GM19351 (cell line): Measurements from ENCODE around the gene WNT2.
A peak's percentile ranks its signal among the peaks of the same experiment; 100 is the strongest.

Experiments used
- ATAC-seq: cut with Tn5 transposase; IDR thresholded peaks from one replicate; pipeline ENCODE4 v1.9.1; 2021; ENCODE audit warnings: mild to moderate bottlenecking, moderate library complexity; ENCODE audit not compliant: unreplicated experiment

The WNT2 gene

GRCh38 chr7:117322741-117323304 lies at the start of gene WNT2:
Gene WNT2 (minus strand): TSS chr7:117323058. CDS start chr7:117322989, 69 bp downstream.
- no peak for ATAC-seq

GRCh38 chr7:117372073-117372472 lies 49.2 kb upstream of the WNT2 start:
- no peak for ATAC-seq

DNA sequence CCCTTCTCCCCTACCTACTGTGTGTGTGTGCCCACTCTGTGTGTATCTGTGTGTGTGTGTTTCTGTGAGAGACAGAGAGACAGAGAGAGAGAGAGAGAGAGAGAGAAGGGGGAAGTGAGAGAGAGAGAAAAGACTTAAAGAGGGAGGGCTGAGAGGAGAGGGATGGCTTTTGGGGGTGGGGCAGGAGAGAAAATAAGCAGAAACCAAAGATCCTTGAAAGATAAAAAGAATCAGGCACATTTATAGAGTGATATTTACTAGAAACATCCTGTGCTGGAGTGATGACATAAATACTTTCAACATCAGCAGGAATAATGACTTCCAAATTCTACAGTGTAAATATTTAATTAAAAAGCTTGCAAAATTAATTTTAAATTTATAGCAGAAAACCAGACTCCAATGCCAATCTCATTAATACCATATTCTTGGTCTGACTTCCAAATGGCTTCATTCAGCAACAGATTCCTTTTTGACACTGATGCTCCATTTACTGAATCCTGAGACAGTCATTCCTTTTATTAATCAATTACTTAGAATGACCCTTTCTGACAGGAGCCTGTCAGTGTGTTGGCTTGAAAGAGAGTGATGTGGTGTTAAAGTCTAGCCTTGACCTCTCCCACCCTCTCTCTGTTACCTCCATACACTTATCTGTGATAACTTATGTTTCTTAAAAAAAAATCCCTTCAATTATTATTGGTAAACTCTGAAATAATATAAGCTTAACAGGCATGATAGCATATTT lies 41.7 kb upstream of the WNT2 start:
- ATAC-seq, result no peak

DNA sequence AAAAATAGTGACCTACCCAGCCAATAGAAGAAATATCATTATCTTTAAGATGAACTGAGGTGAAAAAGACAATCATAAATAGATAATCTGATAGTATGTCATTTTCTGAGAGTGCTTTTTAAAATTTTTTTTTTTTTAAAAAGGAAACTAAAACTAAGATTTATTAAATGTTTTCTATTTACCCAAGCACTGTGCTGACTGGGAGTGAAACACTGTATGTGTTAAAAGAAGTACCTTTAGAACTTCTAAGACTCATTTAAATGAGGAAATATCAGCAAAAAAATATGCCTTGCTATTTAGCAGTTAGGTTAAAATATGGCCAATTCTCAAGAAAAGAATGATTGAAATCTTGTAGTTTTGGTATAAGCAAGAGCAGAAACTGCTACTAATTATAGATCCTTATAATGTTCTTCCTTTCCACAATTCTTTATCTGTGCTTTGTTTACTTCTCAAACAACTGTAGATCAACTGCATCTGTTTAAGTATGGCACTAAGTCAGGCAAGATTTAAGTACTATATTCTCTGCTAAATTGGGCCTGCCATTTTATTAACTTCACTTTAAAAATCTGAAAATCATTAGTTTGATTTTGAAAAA lies 39.5 kb upstream of the WNT2 start:
- no peak for ATAC-seq

GRCh38 chr7:117350027-117350426 lies 27.2 kb upstream of the WNT2 start:
- no peak for ATAC-seq

- ATAC-seq, result no peak
These were observed 26.7 kb upstream of the WNT2 start for GRCh38 chr7:117349570-117349969.

GRCh38 chr7:117347962-117348672 lies 25.3 kb upstream of the WNT2 start:
- peak; percentile 83 for ATAC-seq

GRCh38 chr7:117347480-117347879 lies 24.6 kb upstream of the WNT2 start:
- peak; percentile 30 for ATAC-seq

DNA sequence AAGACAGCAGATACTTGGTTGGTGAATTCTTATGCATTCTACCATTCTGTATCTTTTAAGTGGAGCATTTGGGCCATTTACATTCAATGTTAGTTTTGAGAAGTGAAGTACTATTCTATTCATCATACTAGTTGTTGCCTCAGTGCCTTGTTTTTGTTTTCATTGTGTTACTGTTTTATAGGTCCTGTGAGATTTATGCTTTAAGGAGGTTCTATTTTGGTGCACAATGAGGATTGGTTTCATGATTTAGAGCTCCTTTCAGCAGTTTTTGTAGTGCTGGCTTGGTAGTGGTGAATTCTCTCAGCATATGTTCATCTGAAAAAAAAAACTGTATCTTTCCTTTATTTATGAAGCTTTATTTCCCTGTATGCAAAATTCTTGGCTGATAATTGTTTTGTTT lies 23.3 kb upstream of the WNT2 start:
- no peak for ATAC-seq

DNA sequence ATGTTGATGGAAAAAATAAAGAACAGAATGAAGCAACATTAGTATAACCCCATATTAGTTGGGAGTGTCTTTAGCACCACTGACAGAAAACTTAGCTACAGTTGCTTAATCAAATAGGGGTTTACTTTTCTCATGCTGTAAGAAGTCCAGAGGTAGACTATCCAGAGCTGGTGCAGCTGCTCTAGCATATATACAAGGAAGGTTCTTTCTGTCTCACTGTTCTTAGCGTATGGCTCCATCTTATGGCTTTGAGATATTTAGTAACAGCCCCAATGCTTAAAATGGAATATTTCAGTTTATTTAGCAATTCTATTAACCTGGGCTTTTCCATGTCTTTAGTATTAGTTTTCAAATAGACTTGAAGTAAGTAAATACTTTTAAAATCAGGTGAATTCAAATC lies 15.2 kb upstream of the WNT2 start:
- ATAC-seq, result no peak

DNA sequence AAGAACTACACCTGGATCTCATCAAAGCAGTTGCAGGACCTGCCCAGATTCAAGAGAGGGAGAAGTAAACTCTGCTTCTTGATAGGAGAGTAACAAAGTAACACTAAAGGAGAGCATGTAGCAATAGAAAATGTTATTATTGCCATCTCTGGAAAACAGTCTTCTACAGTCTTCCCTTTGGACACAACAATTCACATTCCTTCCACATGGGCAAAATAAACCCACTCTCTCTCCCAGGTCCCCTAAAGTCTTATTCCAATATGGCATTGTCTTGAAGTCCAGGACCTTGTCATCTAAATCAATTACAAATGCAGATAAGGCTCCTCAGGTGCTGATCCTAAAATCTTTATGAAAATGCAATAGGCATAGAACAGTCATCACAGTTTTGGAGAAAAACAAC lies 10.3 kb upstream of the WNT2 start:
- ATAC-seq, result no peak

DNA sequence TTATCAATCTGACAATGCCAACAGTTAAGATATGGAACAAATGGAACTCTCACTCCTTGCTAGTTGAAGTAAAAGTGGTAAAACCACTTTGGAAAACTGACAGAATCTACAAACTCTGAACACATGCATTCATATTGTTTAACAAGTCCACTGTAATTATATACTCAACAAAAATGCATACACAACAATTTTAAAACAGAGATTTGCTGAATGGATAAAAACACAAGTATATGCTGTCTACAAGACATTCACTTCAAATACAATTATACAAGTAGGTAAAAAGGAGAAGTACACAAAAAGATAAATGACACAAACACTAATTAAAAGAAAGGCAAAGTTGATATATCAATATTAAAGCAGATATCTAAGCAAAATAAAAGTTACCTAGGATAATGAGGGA lies 9.2 kb upstream of the WNT2 start:
- no peak for ATAC-seq

GRCh38 chr7:117325836-117326235 lies 3.0 kb upstream of the WNT2 start:
- ATAC-seq, result no peak

DNA sequence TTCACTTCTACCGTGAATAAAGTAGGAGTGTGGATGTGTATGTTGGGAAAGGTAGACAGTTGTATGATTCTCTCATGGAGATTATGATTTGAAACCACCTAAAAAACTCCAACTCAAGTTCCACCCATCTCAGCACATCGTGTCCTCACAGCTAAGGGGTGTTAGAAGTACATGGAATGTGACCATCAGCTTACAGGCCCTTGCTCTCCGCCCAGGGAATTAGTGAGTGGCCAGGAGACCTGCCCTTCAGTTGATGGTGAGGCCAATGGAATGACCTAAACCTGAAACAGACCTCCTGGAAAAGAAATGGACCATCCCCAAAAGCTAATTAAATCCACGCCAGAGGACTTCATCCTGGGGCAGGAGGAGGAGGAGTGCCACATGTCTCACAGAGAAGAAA lies 2.1 kb upstream of the WNT2 start:
- ATAC-seq, result no peak

DNA sequence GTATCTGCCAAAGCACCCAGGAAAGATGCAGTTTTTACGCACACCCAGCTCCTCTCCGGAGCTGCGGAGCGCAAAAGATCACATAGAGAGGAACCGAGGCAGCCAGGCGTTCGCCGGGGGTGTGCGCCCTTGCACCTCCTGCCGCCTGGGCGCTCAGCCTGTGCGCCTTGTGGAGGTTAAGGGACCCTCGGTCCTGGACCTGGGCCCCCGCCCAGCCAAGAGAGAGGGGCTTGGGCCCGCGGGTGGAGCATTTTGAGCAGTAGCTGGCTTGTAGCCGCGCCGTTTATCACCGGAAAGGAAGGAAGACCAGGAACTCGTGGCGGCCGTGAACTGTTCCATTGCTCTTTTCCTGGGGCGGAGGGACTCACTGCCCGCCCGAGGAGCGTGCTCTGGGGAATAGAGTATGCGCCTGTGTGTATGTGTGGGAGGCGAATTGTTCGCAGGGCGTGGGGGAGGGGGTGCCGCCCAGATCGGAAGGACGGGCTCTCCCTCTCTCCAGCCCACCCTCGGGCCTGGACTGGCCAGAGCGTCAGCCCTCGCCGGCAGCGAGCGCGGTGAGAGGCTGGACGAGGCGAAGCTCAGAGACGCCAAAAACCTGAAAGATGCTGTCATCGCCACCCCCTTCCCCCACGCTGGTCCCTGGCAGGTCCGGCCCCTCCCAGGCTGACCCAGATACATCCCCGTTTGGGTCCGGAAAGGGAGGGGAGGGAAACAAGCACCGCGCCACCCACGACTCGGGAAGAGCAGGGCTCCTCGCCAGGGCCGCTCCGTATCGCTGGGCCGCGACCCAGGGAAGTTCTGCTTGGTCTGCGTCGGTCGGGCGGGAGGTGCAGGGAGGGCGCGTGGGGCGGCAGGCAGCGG lies 1.2 kb upstream of the WNT2 start:
- peak; percentile 39 for ATAC-seq

GRCh38 chr7:117323305-117323850 lies 520 bp upstream of the WNT2 start:
- ATAC-seq, result no peak

- no peak for ATAC-seq
These were observed 2.3 kb downstream of the WNT2 start for GRCh38 chr7:117320523-117320922.

DNA sequence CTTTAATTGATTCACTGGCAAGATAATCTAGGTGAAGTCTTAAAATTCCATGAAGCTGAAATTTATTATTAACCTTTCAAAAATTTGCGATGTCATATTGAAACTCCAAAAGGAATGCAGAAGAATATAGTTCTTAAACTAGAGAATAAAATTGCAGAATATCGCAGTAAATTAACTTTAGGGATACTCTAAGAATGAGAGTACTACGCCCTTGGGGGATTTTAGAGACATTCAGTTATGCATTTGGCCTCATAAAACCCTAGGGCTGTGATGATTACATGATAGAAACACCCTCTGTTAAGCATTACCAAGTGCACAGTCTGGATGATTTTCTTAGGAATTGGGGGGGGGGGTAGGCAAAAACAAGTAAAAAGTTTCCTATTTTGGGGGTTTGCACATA lies 3.7 kb downstream of the WNT2 start:
- ATAC-seq, result no peak

GRCh38 chr7:117313582-117313981 lies 9.3 kb downstream of the WNT2 start:
- ATAC-seq, result no peak
